GM12872 (cell line): ENCODE data around the gene CDK18.

ENCODE experiments used
- TF ChIP-seq, protein P1 (sequence below): IDR thresholded peaks from 3 replicates; pipeline ENCODE4 v1.5.1; 2011; ENCODE audit warnings: low read depth, mild to moderate bottlenecking, low read length, moderate library complexity; ENCODE audit not compliant: insufficient read depth

CDK18 gene

DNA sequence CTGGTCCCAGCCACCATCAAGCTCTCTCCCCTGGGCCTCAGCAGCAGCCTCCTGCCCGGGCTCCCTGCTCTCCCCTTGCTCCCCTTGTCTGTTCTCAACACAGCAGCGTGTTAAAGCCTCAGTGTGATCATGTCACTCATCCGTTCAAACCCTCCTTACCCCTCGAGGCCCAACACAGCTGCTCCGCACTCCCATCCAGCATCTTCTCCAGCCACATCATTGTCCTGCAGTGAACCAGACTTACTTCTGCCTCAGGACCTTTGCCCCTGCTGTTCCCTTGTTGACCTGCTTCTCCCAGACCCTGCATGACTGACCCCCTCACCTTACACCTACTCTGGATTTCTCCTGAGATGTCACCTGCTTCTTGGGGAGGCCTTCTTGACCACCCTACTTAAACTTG, 13.3 kb downstream of the CDK18 start:
- TF ChIP-seq, protein P1, sequence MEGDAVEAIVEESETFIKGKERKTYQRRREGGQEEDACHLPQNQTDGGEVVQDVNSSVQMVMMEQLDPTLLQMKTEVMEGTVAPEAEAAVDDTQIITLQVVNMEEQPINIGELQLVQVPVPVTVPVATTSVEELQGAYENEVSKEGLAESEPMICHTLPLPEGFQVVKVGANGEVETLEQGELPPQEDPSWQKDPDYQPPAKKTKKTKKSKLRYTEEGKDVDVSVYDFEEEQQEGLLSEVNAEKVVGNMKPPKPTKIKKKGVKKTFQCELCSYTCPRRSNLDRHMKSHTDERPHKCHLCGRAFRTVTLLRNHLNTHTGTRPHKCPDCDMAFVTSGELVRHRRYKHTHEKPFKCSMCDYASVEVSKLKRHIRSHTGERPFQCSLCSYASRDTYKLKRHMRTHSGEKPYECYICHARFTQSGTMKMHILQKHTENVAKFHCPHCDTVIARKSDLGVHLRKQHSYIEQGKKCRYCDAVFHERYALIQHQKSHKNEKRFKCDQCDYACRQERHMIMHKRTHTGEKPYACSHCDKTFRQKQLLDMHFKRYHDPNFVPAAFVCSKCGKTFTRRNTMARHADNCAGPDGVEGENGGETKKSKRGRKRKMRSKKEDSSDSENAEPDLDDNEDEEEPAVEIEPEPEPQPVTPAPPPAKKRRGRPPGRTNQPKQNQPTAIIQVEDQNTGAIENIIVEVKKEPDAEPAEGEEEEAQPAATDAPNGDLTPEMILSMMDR, result no peak

DNA sequence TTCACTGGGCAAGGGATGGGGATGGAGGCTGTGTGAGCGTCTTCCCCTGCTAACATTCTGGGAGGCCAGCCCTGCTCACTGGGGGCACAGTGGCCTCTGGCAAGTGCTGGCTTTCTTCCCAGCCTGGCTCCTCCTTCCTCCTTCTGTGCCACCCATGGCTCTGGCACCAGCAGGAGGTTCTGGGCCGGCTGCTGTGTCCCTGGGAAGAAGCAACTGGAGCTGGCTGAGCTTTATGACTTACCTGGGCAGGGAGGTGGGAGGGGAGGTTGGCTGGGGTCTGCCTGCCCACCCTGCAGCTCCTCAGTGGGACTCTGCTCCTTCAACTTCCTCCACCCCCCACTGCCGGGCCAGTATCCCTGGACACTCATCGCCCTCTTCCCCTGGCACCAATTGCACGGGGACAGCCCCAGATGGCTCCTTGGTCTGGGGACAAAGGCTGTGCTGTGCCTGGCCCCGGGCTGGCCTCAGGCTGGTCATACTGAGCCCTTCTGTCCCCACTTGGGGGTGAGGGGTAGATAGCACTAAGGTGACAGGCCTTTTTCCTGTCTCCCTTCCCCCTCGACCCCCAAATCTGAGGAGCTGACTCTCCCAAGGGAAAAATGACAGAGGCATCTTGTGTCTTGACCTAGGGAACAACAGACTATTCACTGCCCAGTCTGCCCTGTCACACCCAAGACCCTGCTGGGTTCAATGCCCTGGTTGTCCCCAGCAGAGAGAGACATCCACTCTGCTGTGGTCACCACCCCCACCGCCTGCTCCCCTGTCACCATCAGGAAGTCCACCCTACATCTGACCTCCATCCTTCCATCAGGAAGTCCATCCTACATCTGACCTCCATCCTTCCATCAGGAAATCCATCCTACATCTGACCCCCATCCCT, 14.4 kb downstream of the CDK18 start:
- TF ChIP-seq, protein P1, result no peak

DNA sequence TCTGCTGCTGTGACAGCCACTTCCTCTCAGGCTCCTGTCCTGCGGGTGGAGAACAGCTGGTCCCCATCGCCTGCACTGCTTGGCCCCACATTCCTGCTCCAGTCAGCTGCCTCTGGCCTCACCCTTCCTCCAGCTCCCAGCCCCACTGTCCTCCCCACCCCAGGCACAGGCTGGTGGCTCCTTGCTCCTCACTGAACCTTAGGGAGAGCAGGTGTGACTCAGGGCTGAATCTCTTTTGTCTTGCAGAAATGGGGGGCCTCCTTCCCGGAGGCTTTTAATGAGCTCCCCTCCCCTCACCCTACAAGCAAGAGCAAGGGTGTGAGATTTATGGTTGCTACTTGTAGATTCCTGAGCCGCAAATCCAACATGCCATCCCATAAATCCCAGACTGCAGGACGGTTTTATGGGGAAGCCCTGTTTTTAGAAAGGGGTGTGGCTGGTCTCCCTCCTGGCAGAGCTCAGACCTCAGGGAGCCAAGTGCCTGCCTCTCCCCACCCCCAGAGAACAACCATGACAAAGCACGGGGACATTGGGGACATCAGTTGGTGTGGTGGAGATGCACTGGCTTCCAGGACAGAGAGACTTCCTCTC, 15.2 kb downstream of the CDK18 start:
- TF ChIP-seq, protein P1, result no peak

DNA sequence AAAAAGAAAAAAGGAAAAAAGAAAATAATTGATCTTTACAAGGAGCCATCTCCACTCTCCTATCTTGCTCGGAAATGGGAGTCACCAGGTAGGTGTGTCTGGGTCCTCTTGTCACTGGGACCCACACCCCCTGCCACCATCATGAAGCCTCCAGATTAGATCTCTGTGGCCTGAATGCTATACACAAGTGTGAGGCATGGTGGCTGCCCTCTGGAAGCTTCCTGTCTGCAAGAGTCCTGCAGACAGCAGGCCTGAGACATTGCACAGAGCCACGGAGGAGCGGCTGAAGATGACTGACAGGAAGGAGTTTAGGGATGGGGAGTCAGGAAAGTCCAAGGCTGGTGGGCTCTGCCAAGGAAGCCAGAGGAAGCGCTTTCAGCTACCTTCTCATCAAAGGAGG, 16.2 kb downstream of the CDK18 start:
- TF ChIP-seq, protein P1, result no peak

DNA sequence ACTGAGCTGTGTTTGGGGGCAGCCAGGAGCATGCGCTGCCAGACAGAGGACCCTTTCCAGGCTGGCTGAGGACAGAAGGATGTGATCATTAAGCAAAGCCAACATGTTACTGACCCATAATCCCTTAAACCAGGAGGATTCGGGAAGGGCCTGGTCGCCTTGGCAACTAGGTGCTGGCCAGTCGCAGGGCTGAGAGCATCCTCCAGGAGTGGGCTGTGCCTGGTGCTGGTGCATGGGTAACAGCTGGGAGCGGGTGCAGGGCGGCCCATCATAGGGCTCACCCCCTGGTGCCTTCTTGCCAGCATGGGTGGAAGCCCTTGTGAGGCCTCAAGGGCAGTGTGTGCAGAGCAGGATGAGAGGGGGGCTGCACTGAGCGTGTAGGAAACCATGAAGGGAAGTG, 17.2 kb downstream of the CDK18 start:
- TF ChIP-seq, protein P1, result no peak

DNA sequence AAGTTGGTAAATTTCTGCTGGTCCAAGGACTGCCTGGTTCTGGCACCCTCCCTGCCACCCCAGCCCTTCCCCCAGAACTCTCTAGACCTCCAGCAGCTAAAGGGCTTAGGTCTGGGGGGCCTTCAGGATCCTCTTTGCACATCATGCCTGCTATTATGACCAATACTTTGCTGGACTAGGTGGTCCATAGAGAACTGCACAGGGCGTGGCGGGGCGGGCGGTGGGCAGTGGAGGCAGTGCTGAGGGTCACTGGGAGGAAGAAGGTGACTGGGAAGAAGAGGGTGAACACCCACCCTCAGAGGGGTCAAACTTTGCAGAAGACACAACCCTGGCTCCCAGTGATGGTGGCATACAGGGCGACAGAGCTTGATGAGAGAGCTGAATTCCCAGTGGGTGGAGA, 18.2 kb downstream of the CDK18 start:
- TF ChIP-seq, protein P1, result no peak

DNA sequence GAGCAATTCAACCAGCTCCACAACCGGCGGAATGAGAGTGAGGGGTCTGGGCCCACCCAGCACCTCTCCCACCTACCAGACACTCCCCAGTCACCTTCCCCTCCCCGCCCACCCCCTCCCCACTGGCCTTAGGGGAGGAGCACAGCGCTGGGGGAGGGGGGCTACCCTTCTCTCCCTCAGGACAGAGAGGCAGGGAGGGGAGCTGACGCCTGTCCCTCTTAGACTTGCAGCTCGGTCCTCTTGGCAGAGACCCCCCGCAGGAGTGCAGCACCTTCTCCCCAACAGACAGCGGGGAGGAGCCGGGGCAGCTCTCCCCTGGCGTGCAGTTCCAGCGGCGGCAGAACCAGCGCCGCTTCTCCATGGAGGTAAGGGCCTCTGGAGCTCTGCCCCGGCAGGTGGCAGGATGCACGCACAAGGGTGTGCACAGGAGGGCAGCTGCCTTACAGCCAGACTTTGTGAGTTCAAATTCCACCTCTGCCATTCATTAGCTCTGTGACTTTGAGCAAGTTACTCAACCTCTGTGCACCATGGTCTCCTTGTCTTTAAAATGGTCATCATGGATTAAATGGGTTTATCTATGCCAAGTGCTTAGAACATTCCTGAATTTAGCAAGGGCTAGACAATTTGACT, 18.9 kb downstream of the CDK18 start:
- TF ChIP-seq, protein P1, result no peak
